GM19099 (cell line): ENCODE data around the gene SLC46A1.

ENCODE experiments used
- POLR2A ChIP-seq: IDR thresholded peaks from 3 replicates; pipeline ENCODE4 v1.6.1; 2011; ENCODE audit warnings: low read depth; ENCODE audit not compliant: insufficient read length; ENCODE audit errors: extremely low read depth

SLC46A1 gene

DNA sequence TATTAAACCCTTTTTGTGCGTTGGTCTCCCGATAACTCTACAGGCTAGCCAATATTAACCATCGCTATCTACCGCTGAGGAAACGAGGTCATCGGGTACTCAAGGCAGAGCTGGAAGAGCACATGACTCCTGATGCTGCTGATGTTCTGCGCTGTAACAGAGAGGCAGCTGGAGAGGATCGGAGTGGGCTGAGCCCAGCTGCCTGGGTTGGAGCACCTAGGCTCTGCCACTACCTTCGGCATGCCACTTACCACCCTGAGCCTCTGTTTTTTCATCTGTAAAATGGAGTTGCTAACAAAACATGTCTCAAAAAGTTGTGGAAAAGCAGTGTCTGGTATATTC lies 432 bp upstream of the SLC46A1 start:
- TF ChIP-seq POLR2A = no peak

DNA sequence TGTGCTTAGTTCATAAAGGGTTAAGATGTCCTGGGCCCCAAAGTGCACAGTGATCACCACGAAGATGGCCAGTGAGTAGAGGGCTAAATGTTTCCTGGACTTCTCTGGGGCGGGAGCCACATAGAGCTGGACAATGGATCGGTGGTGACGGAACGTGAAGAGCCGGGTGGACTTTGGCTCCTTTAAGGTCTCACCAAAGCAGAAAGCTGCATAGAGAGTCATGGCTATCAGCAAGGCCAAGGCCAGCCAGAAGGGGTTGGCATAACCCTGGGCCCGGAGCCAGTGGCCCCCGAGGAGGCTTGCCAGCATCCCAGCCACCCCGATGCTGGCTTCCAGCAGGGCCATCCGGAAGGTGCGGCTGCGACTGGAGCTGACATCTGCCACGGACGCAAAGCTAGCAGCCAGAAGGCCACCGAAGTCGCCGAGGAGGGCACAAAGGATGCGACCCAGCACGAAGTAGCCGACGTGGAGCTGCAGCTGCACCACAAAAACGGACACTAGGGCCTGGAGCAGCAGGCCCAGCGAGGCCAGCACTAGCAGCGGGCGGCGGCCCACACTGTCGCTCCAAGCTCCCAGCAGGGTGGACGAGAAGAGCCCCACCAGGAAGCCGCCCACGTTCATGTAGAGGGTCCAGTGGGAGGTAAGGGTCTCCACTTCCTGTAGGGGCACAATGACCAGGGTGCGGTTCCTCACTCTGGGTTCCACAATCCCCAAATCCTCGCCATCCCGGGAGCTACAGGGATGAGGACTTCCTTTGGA lies 1.0 kb downstream of the SLC46A1 start:
- TF ChIP-seq POLR2A = no peak

DNA sequence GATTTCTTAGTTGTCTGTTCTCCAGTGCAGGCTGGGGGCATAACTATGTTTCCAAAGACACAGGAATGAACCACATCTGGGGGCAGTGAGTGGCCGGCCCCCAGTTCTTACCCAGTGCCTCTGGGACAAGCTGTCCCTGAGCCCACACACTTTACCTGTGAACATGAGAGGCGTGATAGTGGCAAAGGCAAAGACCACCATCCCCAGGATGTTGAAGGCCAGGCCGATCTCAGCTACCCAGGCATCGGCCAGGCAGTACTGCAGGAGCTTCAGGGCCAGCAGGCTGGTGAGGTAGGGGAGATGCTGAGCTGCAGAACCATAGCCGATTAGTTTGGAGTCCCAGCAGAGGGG lies 1.6 kb downstream of the SLC46A1 start:
- no peak for TF ChIP-seq POLR2A

DNA sequence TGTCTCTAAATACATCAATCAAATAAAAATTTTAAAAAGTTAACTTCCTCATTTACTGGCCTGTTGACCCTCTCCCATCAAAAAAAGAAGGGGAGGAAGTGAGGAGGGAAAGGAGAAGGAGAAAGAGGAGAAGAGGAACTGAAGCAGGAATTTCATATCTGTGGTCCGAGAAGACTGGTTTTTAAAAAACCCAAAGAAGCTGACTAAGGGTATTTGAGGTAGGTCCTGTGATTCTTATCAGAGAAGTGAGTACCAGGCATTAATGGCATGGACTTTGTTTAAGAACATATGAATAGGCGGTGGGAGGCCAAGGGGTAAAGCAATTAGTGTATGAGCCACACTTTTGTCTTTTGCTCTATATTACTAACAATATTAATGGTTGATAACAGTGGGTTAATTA lies 2.0 kb downstream of the SLC46A1 start:
- TF ChIP-seq POLR2A = no peak

DNA sequence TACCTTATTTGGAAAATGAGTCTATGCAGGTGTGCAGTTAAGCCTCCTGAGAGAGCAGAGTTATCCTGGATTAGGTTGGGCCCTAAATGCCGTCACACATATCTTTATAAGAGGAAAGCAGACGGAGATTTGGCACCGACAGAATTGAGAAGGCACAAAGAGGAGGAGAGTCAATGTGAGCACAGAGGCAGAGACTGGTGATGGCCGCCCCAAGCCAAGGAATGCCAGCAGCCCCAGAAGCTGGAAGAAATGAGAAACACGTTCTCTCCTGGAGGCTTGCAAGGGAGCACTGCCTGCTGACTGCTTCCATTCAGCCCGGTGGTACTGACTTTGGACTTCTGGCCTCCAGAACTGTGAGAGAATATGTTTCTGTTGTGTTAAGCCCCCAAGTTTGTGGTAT lies 3.2 kb downstream of the SLC46A1 start:
- TF ChIP-seq POLR2A = no peak

DNA sequence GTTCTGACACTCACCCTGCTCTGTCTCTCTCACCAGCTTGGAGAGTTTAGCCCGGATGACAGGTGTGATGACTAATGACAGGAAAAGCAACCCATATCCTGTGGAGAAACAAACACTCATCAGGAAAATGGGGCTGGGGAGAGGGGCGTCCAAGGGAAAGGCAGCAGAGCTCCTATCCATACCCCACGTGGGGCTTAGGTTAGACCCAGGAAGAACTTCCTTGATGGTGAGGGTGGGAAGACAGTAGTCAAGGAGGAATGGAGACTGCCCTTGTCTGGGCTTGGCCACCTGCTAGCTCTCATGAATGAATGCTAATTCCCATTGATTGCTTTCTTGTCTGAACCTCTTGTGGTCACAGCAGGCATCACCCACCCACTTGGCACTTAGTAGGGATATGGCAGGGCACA lies 3.8 kb downstream of the SLC46A1 start:
- TF ChIP-seq POLR2A = no peak

DNA sequence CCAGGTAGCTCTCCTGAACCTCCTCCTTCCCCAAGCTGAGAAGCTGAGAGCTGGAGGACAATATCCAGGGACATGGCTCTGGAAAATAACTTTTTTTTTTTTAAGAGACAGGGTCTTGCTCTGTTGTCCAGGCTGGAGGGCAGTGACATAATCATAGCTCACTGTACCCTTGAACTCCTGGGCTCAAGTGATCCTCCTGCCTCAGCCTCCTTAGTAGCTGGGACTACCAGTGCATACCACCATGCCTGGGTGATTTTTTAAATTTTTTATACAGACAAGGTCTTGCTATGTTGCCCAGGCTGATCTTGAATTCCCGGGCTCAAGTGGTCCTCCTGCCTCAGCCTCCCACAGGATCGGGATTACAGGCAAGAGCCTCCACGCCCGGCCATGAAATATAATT lies 6.2 kb downstream of the SLC46A1 start:
- no peak for TF ChIP-seq POLR2A

DNA sequence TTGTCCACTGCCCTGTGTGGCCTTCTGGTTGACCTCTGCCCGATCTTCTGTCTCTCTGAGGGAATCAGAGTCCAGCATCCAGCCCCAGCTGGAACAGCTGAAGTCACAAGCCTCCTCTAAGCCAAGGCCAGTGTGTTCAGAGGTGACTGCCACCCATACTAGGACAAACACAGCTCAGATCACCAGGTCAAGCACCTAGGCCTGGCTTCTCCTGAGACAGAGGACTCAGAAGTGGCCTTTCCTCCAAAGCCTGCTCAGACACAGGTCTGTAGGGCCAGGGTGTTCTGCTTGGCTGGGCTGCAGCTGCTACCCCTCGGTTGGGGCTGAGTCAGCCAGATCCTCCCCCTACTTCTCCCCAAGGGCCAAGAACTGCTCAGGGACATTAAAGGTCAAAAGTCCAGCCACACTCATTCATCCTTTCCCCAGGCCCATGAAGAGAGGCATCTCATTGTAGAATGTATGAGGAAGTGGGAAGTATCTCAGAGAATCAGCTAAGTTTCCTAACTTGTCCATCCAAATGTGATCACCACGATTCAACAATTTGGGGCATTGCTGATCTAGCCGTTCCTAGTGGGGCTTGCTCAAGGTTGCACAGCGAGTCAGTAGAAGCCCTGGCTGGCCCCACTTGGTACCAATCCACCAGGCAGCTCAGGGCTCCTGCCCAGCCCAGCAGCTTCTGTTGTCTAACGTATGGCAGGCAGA lies 7.6 kb downstream of the SLC46A1 start:
- no peak for TF ChIP-seq POLR2A

DNA sequence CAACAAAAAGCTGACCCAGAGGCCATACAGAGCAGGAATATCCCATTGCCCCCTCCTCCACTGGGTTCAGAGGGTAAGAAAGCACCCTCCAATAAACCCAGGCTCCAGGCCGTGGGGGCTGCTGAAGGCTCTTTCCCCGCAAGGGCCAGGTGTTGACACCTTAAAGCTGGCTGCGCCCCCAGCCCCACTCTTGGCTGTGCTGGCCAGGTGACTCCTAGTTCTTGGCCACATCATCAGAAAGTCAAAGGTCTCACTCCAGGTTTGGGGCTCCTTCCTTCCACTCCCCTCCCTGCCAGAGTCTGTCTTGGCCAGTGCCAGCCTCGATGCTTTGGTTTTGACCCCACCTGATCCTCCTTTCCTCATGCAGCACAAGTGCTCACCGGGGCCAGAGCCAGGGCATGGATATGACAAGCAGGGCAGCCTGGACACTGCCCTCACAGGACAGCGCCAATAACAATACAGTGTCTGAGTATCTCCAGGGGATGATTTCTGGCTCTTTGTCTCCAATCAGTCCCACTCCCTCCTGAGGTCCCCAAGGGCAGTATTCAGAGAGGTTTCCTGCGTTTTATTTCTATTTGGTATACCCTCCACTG lies 8.2 kb downstream of the SLC46A1 start:
- TF ChIP-seq POLR2A = no peak

DNA sequence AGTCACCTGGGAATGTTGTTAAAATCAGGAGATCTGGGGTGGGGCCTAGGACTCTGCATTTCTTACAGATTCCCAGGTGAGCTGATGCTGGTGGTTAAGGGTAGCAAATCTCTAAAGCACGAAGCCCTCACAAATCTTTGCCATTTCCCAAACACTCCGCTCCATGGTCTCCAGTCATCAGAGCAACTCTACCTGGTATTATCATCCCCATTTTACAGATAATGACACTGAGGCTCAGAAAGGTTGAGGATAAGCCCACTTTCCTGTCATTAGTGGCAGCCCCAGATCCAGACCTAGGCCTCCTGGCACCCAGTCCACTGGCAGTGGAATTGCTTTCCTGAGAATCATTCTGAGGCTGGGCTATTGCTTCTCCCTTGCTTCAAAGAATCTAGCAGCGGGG lies 8.7 kb downstream of the SLC46A1 start:
- TF ChIP-seq POLR2A = no peak

DNA sequence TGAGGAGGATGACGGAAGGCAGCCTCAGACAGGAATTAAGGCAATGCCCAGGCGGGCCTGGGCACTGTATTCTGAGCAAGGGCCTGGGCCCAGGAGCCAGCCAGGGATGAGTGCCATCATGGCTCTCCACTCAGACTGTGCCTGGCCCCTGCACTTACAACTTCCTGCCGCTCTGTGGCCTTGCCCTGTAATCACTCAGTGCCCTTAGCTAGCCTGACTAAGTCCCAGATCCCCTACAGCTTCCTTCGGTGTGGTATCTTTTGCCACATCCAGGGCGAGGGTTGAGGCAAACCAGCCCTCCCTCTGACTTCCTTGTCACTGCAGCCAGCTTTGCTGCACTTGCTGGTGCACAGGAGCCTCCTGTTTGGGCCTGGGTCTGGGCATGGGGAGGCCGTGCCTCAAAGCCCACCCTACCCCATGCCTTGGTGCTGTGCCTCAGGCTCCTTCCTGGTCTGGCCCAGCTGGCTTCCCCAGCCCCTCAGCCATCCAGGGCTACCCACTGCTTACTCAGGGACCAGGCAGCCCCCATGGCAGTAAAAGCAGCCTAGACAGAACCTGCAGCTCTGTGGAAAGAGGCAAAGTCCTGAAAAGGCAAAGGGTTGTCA lies 9.3 kb downstream of the SLC46A1 start:
- TF ChIP-seq POLR2A = no peak

DNA sequence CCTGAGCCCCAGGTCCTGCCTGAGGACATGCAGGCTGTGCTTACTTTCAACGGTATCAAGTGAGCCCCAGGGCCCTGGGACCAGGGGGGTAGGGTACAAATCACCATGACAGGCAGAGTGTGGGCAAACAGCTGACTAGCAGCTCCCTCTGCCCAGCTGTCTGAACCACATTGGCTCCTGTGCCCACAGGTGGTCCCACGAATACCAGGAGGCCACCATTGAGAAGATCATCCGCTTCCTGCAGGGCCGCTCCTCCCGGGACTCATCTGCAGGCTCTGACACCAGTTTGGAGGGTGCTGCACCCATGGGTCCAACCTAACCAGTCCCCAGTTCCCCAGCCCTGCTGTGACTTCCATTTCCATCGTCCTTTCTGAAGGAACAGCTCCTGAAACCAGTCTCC lies 10.0 kb downstream of the SLC46A1 start:
- no peak for TF ChIP-seq POLR2A

DNA sequence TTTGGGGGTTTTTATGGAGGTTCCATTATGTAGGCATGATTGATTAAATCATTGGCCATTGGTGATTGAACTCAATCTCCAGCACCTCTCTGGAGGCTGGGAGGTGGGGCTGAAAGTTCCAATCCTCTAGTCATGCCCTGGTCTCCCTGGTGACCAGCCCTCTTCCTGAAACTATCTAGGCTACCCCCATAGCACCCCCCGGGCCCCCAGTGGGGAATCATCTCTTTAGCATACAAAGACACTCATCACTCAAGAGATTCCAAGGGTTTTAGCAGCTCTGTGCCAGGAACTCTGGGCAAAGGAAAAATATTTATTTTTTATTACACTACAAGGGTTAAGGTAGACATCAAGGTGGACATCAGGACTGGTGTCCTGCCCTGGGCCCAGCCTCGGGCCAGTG lies 10.6 kb downstream of the SLC46A1 start:
- TF ChIP-seq POLR2A = no peak

DNA sequence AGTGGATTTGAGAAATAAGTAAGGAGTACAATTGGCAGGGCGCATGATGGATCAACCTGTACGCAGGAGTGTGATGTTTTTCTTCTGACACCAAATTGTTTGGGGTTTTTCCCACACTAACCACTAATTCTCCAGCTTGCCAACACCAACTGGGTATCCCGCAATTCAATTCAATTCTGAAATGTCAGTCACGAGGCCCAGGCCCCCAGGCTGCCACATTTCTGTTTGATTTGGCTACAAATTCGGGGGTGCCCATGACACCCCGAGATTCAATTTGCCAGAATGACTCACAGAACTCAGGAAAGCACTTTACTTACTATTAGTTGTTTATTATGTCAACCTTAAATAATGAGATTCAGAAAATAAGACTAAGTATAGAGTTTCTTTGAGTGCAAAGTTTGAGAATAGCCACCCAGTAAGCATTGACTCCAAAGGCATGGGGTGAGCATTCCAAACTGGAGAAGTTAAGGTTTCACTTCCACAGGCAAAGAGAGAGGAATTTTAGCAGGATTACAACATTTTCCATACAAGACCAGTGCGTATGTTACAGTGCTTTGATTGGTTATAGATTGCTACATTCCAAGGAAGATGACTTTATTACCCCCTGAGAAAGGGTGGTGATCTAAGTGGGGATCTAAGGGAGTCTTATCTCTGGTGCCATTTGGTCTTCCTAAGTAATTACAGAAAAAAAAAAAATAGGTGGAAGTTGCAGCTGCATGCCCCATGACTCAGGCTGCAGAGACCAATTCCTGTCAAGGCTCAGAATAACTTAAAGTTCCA lies 11.5 kb downstream of the SLC46A1 start:
- TF ChIP-seq POLR2A = no peak

DNA sequence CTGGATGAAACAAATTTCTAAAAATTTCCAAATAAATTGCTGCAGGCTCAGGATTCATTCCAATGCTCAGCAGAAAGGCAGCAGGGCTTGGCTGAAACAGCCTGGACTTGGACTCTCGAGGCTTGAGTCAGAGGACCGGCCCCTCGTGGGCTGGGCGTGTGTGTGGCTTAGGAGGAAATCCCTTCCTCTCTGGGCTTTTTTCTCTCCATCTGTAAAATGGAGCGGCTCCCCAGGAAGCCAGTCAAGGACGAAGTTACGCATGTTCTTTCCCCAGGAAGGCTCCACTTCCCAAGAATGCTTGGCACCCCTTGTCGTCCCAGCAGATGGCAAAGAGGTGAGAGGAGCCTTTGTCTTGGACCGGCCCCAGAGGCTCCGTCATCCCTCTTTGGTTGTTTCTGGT lies 13.5 kb downstream of the SLC46A1 start:
- TF ChIP-seq POLR2A = no peak

DNA sequence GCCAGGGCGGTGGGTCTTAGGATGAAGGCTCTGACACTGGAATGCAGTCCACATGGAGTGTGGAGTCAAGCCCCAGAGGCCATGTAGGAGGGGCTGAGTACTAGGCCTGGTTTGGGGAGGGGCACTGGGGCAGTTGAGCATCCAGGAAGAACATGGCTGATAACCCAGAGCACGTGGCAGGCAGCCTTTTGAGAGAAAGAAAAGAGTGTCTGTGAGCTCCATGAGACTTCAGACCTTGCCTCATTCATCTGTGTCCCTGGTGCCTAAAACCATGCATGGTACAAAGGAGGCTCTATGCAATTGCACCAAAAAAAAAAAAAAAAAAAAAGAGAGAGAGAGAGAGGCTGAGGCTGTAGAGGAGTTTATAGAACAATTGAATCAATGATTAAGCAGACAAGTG lies 14.6 kb downstream of the SLC46A1 start:
- no peak for TF ChIP-seq POLR2A

DNA sequence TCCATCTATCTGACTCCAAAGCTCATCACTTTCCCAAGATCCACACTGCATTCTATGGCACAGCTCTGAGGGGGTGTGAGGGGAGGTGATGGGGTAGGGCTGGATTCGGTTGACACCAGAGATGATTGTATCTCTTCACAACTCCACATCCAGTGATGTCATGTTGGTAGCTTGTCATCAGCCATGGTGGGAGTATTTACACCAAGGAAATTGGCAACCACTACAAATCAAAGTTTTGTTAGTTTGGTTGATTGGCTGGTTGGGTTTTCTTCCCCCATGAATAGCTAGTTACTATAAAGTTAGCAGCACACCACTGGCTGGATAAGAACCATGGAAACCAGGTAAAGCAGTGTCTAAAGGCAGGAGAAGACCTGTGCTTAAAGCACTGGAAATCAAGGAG lies 15.0 kb downstream of the SLC46A1 start:
- no peak for TF ChIP-seq POLR2A
